ENCODE results near the gene HOXB3.
A peak's percentile ranks its signal among the peaks of the same experiment; 100 is the strongest.
"Not testable (repeated sequence)": the region's sequence is repeated elsewhere in the genome, so short reads cannot be mapped to it uniquely, and the experiment has no call there.

HOXB3 gene

DNA sequence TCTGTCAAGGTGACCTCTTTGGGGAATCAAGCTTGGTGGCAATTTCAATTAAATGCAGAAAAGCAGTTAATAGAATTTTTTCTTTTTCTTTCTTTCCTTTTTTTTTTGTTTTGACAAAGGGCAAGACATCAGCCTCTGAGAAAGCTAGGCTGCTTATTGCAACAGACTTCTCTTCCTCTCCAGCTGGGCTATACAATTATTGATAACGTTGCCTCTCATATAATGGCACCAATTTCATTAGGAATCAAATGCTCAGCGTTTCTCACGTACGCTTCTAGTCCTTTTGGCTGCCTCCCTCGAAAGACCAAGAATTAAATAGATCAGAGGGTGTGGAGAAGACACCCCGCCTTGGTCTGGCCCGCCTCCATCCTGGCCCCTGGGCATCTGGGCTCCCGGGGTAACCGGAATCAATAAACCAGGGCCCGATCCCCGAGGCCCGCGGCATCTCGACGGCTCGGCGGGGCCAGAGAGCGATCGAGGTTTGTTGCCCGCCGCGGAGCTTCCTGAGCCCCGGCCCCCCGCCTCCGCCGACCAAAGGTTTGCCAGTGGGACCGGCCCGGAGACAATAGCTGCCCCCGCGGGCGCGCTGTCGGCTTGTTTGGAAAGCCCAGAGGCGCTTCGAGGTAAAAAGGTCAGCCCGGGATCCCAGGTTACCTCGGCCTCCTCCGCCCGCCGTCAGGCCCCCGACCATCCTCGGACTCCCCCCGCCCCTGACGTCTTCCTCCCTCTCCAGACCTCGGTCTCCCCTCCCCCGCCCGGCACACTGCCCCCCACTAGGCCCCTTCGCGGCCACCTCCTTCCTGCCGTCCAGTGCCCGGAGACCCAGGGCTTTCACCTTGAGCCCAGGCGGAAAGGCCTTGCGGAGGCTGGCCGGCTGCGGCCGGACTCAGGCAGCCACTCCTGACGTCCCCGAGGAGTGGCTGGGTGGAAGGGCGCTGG is 63.2 kb downstream of the HOXB3 start:
- TF ChIP-seq POLR2A (IDR thresholded peaks at IDR 0.05; ENCODE audit: low read length) (no peak), GATA1 (IDR thresholded peaks at IDR 0.05; ENCODE audit: low read depth, low read length) (no peak)
- no peak for DNase-seq

DNA sequence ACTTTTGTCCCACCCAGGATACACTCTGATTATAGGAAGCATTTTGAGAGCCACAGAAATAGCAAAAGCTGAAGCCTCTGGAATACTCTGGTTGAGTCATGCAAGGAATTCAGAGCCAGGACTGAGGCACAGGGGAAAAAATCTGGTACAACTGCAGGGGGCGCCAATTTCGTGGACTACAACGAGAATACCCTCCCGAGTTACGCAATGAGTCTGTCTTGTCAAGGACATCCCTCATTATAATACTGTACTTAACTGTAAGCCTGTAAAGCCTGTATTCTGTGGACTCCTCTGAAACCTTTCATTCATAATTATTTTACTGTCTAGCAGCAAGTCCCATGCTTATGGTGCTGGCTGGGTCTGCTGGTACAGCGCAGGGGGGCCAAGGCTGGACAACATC is 67.0 kb downstream of the HOXB3 start:
- TF ChIP-seq GATA1 (IDR thresholded peaks at IDR 0.05; ENCODE audit: low read depth, low read length): no peak
- no peak for TF ChIP-seq POLR2A (IDR thresholded peaks at IDR 0.05; ENCODE audit: low read length)
- peak; percentile 20 to 34 for DNase-seq

DNA sequence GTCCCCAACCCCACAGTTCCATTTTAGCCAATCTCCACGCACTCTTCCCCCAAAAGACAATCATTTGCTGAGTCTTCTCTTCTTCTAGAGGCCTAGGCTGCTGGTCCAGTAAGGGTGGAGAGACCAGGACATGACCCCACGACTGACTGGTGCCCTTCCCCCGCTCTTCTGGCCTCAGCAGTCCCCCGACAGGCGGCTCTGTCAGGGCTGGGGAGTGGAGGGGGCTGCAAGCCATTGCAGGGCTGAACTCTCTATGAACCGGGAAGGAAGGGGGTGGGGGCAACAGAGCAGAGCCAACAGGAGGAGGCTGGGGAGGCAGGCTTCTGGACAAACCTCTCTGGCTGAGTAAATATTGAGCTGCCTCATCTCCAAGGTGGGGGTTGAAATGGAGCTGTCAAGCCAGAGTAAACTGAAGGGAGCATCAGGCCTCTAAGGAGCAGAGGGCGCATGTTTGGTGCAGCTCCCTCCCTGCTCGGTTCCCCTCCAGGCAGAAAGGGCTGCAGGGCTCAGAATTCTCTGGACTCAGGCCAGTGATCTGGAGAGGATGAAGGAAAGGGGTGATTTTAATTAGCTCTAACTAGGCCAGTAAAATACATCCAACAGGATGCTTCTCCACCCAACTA is 67.9 kb downstream of the HOXB3 start:
- TF ChIP-seq GATA1 (IDR thresholded peaks at IDR 0.05; ENCODE audit: low read depth, low read length) (no peak), POLR2A (IDR thresholded peaks at IDR 0.05; ENCODE audit: low read length) (no peak)
- DNase-seq: no peak

DNA sequence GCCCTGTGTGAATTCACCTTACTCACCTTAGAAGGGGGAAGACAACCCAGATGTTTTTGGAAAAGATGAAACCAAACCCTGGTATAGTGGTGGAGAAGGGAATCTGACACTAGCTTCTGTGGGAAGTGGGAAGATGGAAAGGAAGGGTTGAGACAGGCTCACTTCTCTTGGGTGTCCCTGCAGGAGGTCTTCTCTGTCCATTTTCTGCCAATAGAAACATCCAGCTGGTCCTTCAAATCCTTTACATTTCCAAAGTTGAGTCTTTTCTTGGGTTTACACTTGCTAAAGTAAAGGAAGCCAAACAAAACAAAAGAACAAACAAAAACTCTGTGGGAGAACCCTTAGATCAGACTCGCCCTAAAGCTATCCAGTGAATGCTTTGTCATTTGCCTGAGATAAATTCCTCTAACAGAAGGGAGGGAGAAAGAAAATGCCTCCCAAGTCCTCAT is 69.4 kb downstream of the HOXB3 start:
- TF ChIP-seq GATA1 (IDR thresholded peaks at IDR 0.05; ENCODE audit: low read depth, low read length) (no peak), POLR2A (IDR thresholded peaks at IDR 0.05; ENCODE audit: low read length) (no peak)
- DNase-seq: no peak

DNA sequence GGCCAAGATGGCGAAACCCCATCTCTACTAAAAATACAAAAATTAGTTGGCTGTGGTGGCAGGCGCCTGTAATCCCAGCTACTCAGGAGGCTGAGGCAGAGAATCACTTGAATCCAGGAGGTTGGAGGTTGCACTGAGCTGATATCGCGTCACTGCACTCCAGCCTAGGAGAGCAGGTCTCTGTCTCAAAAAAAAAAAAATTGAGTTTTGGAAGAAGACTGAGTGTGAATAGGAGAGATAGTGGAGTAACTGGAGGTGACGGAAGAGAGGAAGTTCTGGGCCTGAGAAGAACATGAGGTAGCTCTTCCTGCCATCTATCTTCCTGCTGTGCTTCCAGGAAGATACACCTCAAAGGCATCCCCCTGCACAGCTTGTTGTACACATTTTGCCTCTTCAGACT is 70.6 kb downstream of the HOXB3 start:
- DNase-seq: no peak
- no peak for TF ChIP-seq POLR2A (IDR thresholded peaks at IDR 0.05; ENCODE audit: low read length)
- TF ChIP-seq GATA1 (IDR thresholded peaks at IDR 0.05; ENCODE audit: low read depth, low read length): no peak

DNA sequence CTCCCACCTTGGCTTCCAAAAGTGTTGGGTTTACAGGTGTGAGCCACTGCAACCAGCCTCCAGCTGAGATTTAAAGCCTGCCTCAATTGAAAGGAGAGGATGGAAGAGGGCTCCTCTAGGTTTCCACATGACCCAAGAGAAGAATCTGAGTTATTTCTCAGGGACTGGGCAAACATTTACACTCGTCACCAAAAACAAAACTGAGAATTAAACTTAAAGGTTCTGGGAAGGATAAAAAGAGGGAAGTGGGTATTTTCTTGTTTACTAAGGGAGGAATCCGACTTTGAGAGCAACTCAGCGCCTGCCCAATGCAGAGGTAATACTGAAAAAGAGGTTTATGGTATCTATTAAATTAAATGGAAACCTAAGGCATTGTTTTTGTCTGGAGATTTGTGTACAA is 72.6 kb downstream of the HOXB3 start:
- TF ChIP-seq POLR2A (IDR thresholded peaks at IDR 0.05; ENCODE audit: low read length) (no peak), GATA1 (IDR thresholded peaks at IDR 0.05; ENCODE audit: low read depth, low read length) (no peak)
- DNase-seq: no peak

DNA sequence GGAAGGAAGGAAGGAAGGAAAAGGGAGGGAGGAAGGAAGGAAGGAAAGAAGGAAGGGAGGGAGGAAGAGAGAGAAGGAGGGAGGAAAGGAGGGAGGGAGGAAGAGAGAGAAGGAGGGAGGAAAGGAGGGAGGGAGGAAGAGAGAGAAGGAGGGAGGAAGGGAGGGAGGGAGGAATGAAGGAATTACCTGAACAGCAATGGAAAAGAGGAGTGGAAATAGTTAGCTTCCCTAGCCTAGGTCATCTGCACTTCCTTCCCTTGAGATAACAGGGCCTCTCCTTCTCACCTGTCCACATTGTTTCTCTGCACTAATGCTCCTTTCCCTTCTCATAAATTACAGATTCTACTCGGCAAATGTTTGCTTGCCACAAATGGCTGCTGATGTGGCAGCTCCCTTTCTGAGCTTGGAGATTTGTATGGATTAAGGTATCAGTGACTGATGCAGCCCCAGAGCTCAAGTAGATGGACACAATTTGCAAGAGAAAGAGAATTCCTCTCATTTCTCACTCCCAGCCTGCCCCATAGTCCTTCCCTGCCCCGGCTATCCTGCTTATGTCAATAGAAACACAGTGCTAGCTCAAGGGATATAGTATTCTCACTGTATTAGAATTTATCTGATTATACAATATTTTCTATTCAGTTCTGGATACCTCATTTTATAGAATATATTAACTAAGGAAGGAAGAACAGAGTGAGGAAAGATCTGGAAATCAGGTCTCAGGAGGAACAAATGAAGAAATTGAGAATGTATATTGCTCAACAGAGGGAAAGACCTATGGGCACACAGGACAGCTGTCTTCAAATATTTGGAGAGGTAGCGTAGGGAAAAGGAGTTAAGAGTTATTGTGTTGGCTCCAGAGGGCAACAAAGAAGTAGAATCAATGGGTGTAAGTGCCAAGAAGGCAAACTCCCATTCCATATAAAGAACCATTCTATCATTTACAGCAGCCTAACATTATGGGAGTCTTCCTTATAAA is 73.8 kb downstream of the HOXB3 start:
- TF ChIP-seq GATA1 (IDR thresholded peaks at IDR 0.05; ENCODE audit: low read depth, low read length) (no peak), POLR2A (IDR thresholded peaks at IDR 0.05; ENCODE audit: low read length) (no peak)

DNA sequence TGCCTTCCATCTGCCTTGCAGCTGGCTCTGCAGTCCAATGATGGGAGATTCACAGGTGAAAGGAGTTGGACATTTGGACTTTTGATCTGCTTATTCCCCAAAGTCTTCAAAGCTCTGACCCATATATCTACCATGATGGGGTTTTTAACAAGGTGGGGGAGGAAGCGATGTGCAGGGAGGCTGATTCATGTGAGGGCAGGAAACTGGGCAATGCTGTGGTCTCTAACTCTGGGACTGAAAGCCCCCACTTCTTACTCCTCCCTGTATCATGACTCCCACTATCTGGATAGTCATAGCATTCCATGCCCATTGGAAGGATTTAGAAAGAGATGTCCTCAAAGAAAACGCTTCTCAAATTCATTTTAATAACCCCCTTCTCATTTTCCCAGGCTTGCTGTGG is 75.6 kb downstream of the HOXB3 start:
- TF ChIP-seq GATA1 (IDR thresholded peaks at IDR 0.05; ENCODE audit: low read depth, low read length) (no peak), POLR2A (IDR thresholded peaks at IDR 0.05; ENCODE audit: low read length) (no peak)
- no peak for DNase-seq

More for the DNA sequence above, 73.8 kb downstream of the HOXB3 start:
- DNase-seq: no peak

DNA sequence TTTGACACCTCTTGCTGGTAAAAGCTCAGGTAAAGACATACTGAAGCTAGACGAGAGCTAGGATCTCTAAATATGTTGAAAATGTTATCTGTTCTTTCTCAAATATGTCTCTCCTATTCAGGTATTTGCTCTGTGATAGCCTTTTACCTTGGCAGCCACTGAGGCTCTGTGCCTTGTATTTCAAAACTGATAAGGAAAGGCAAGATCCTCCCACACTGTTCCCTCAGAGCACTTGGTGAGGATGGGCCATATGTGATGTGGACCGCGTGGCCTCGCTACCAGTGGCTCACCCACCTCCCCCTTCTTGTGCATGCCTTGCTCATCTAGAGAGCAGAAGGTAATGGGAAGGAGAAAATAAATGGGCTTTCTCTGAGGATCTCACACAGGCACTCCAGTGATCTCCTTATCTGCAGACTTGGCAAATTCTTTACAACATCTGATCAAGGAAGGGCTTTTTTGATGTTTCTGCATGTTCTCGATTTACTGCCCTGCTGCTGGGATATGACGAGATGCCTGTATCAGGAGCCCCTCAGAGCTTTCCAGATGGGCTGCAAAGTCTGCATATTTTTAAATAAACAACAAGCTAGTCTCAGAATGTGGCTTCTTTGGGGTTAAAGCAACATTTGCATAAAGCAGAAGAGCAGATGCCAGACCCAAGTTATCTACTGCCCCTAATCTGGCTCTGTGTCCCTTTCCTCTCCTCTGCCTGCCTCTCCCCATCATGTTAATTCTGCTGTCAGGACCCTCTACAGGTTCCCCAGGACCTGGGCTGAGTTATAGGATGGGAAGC is 76.2 kb downstream of the HOXB3 start:
- no peak for TF ChIP-seq POLR2A (IDR thresholded peaks at IDR 0.05; ENCODE audit: low read length)
- no peak for DNase-seq

DNA sequence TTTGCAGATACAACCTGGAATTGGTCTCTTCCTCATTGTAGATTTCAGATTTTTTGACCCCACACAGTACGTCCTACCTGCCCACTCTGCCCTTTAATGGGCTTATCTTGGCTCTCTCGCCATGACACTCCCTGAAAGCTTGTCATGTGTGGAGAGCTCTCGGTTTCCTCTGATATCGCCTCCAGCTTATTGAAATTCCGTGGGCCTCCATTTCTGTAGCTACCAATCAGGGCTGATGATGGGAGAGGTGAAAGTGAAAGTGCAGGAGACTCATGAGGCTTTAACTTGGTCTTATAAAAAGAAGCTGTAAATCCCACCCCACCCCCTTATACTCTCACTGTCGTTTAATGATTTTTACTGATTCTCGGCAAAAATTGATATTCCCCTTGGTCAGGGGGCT is 76.9 kb downstream of the HOXB3 start:
- DNase-seq: no peak
- no peak for TF ChIP-seq GATA1 (IDR thresholded peaks at IDR 0.05; ENCODE audit: low read depth, low read length)
- no peak for TF ChIP-seq POLR2A (IDR thresholded peaks at IDR 0.05; ENCODE audit: low read length)

DNA sequence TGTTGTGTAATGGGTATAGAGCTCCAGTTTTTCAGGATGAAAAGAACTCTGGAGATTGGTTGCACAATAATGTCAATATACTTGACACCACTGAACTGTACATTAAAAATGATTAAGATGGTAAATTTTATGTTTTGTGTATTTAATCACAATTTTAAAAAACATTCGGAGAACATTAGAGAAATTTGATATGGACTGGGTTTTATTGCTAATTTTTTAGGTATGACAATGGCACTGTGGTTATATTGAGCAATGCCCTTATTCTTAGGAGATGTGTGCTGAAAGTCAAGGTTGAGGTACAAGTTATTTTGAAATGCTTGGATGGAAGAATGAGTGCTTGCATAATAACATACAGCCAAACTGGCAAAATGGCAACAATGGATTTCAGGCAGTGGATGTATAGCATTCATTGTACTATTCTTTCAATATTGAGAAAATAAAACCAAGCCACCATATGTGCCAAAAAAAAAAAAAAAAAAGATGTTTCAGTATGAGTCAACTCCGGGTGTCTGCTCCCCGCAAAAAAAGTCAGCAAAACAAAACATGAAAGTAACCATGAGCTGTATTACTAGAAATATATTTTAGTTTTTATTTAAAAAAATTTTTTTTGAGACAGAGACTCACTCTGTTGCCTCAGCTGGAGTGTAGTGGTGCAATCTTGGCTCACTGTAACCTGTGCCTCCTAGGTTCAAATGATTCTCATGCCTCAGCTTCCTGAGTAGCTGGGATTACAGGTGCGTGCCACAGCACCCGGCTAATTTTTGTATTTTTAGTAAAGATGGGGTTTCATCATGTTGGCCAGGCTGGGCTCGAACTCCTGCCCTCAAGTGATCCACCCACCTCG is 79.1 kb downstream of the HOXB3 start:
- no peak for TF ChIP-seq POLR2A (IDR thresholded peaks at IDR 0.05; ENCODE audit: low read length)
- no peak for TF ChIP-seq GATA1 (IDR thresholded peaks at IDR 0.05; ENCODE audit: low read depth, low read length)
- DNase-seq: no peak

DNA sequence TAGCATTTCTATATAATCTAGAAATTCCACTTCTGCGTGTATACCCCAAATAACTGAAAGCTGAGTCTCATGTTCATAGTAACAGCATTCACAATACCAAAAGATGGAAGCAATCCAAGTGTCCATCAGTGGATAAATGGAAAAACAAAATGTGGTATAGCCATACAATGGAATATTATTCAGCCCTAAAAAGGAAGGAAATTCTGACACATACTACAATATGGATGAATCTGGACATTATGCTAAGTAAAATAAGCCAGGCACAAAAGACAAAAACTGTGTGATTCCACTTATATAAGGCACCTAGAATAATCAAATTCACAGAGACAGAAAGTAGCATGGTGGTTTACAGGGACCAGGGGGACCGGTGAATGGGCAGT is 79.7 kb downstream of the HOXB3 start:
- no peak for DNase-seq
- no peak for TF ChIP-seq POLR2A (IDR thresholded peaks at IDR 0.05; ENCODE audit: low read length)
- no peak for TF ChIP-seq GATA1 (IDR thresholded peaks at IDR 0.05; ENCODE audit: low read depth, low read length)

DNA sequence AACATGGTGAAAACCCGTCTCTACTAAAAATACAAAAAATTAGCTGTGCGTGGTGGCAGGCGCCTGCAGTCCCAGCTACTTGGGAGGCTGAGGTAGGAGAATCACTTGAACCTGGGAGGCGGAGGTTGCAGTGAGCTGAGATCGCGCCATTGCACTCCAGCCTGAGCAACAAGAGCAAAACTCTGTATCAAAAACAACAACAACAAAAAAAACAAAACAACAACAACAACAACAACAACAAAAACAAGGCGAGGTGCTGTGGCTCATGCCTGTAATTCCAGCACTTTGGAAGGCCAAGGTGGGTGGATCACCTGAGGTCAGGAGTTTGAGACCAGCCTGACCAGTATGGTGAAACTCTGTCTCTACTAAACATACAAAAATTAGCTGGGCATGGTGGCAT is 80.3 kb downstream of the HOXB3 start:
- DNase-seq: not testable (repeated sequence)
